IMR-90 (cell line): Measurements from ENCODE around the gene NIPSNAP2. TPM values are rescaled to one million over a fixed set of nuclear protein-coding genes. Genes with fewer than 3 reads are reported as not detected.
A peak's percentile ranks its signal among the peaks of the same experiment; 100 is the strongest.

Source experiments
- ATAC-seq: fragments of 200-7000 bp; cut with Tn5 transposase; 2 replicates; pipeline ENCODE4 v1.9.1; 2020; ENCODE audit warnings: low read depth, mild to moderate bottlenecking, moderate library complexity
- BruUV-seq: library from RNA; stranded (reverse); fragments of 400-500 nt; replicated peaks from 2 replicates; lab custom pipeline; 2021; lab: Mats Ljungman, UMichigan
- CTCF ChIA-PET: fragments of 300-600 bp; formaldehyde crosslinking; extraction: SDS; loops from one replicate; lab custom pipeline; 2021; ENCODE audit warnings: antibody characterized with exemption; lab: Yijun Ruan, JAX
- POLR2A ChIA-PET: fragments of 300-600 bp; sonication (Branson Sonifier 250); formaldehyde crosslinking; loops from one replicate; lab custom pipeline; 2022; ENCODE audit warnings: antibody characterized with exemption; ENCODE audit not compliant: unreplicated experiment; lab: Charles Lee
- DNase-seq: peaks from one replicate; pipeline ENCODE4 v3.0.0; 2013
- H2AFZ ChIP-seq: replicated peaks from 2 replicates; pipeline ENCODE3; 2013; ENCODE audit warnings: low read length, mild to moderate bottlenecking; ENCODE audit not compliant: poor library complexity
- H2AK5ac ChIP-seq: 2 replicates; pipeline ENCODE4 v1.6.1; 2013; ENCODE audit warnings: low read depth, low read length, inconsistent platforms
- H2AK9ac ChIP-seq: replicated peaks from 2 replicates; pipeline ENCODE3; 2013; ENCODE audit warnings: mild to moderate bottlenecking, low read depth, low read length, moderate library complexity; ENCODE audit not compliant: poor library complexity
- H2BK120ac ChIP-seq: 2 replicates; pipeline ENCODE4 v1.6.1; 2013; ENCODE audit warnings: low read depth, low read length, inconsistent platforms
- H2BK15ac ChIP-seq: 3 replicates; pipeline ENCODE4 v1.6.1; 2013; ENCODE audit warnings: low read depth, low read length, inconsistent platforms
- H2BK20ac ChIP-seq: 2 replicates; pipeline ENCODE4 v1.6.1; 2013; ENCODE audit warnings: low read depth, mild to moderate bottlenecking, inconsistent platforms, low read length, moderate library complexity
- H2BK5ac ChIP-seq: 2 replicates; pipeline ENCODE4 v1.6.1; 2013; ENCODE audit warnings: mild to moderate bottlenecking, low read depth, low read length, inconsistent platforms; ENCODE audit not compliant: poor library complexity, severe bottlenecking
- H3K14ac ChIP-seq: replicated peaks from 2 replicates; pipeline ENCODE4 v1.6.1; 2013; ENCODE audit warnings: low read depth, low read length, inconsistent platforms
- H3K18ac ChIP-seq: 2 replicates; pipeline ENCODE4 v1.6.1; 2013; ENCODE audit warnings: low read depth, low read length, control low read depth
- H3K23ac ChIP-seq: 2 replicates; pipeline ENCODE4 v1.6.1; 2013; ENCODE audit warnings: low read depth, low read length, inconsistent platforms
- H3K27ac ChIP-seq: 2 replicates; pipeline ENCODE4 v1.5.1; 2013; ENCODE audit warnings: mild to moderate bottlenecking, control low read depth, low read length; ENCODE audit not compliant: insufficient read depth
- H3K27me3 ChIP-seq: 2 replicates; pipeline ENCODE4 v1.6.1; 2013; ENCODE audit warnings: low read length; ENCODE audit not compliant: control insufficient read depth, insufficient read depth
- H3K36me3 ChIP-seq: 2 replicates; pipeline ENCODE4 v1.6.1; 2013; ENCODE audit warnings: low read length, mixed read lengths; ENCODE audit not compliant: control insufficient read depth, insufficient read depth
- H3K4ac ChIP-seq: 2 replicates; pipeline ENCODE4 v1.6.1; 2013; ENCODE audit warnings: low read depth, low read length, inconsistent platforms
- H3K4me1 ChIP-seq: 2 replicates; pipeline ENCODE4 v1.6.1; 2013; ENCODE audit warnings: low read length, mixed read lengths; ENCODE audit not compliant: control insufficient read depth, insufficient read depth
- H3K4me2 ChIP-seq: 2 replicates; pipeline ENCODE4 v1.6.1; 2013; ENCODE audit warnings: low read depth, mild to moderate bottlenecking, control low read depth, low read length, moderate library complexity
- H3K4me3 ChIP-seq: 2 replicates; pipeline ENCODE4 v1.5.1; 2013; ENCODE audit warnings: low read depth, mild to moderate bottlenecking, control low read depth, low read length, moderate library complexity; ENCODE audit not compliant: insufficient read depth
- H3K56ac ChIP-seq: 2 replicates; pipeline ENCODE4 v1.6.1; 2013; ENCODE audit warnings: low read length, inconsistent platforms; ENCODE audit not compliant: insufficient read depth; ENCODE audit errors: extremely low read depth
- H3K79me1 ChIP-seq, 2 experiments: 2 replicates each; pipeline ENCODE4 v1.6.1; 2013; ENCODE audit warnings: low read length in 2 of 2, inconsistent platforms in 1 of 2, low read depth in 1 of 2
- H3K9ac ChIP-seq: 2 replicates; pipeline ENCODE4 v1.6.1; 2013; ENCODE audit warnings: low read depth, low read length, control low read depth
- H3K9me1 ChIP-seq: 2 replicates; pipeline ENCODE4 v1.6.1; 2013; ENCODE audit warnings: low read length, inconsistent platforms; ENCODE audit not compliant: insufficient read depth
- H3K9me3 ChIP-seq: 2 replicates; pipeline ENCODE4 v1.6.1; 2013; ENCODE audit warnings: low read length; ENCODE audit not compliant: control insufficient read depth, insufficient read depth
- H4K20me1 ChIP-seq: 2 replicates; pipeline ENCODE4 v1.6.1; 2013; ENCODE audit warnings: low read length, inconsistent platforms; ENCODE audit not compliant: insufficient read depth
- H4K5ac ChIP-seq: 2 replicates; pipeline ENCODE4 v1.6.1; 2013; ENCODE audit warnings: mild to moderate bottlenecking, low read depth, low read length, control low read depth
- H4K8ac ChIP-seq, 2 experiments: 2 replicates each; pipeline ENCODE4 v1.6.1; 2013; ENCODE audit warnings: low read depth in 2 of 2, low read length in 2 of 2, control low read depth in 1 of 2, inconsistent platforms in 1 of 2
- H4K91ac ChIP-seq: 2 replicates; pipeline ENCODE4 v1.6.1; 2013; ENCODE audit warnings: low read depth, low read length, inconsistent platforms; ENCODE audit not compliant: insufficient read depth
- BHLHE40 ChIP-seq: fragments of 150-350 bp; IDR thresholded peaks from 2 replicates; pipeline ENCODE4 v1.6.1; 2016; ENCODE audit warnings: mild to moderate bottlenecking, low read depth, low read length
- CEBPB ChIP-seq: IDR thresholded peaks from 2 replicates; pipeline ENCODE4 v1.6.1; 2012; ENCODE audit warnings: low read depth, low read length, improper control_type of control experiment
- CHD1 ChIP-seq: IDR thresholded peaks from 2 replicates; pipeline ENCODE4 v1.6.1; 2012; ENCODE audit warnings: low read depth, low read length, improper control_type of control experiment
- FOS ChIP-seq: fragments of 150-350 bp; IDR thresholded peaks from 2 replicates; pipeline ENCODE4 v1.6.1; 2016; ENCODE audit warnings: low read depth, low read length
- MAFK ChIP-seq: IDR thresholded peaks from 2 replicates; pipeline ENCODE4 v1.6.1; 2012; ENCODE audit warnings: low read depth, low read length, improper control_type of control experiment
- MAZ ChIP-seq: IDR thresholded peaks from 2 replicates; pipeline ENCODE4 v1.6.1; 2012; ENCODE audit warnings: low read depth, mild to moderate bottlenecking, low read length, improper control_type of control experiment, moderate library complexity, borderline replicate concordance
- MXI1 ChIP-seq: IDR thresholded peaks from 2 replicates; pipeline ENCODE4 v1.6.1; 2012; ENCODE audit warnings: low read depth, mild to moderate bottlenecking, low read length, moderate library complexity, borderline replicate concordance
- NFE2L2 ChIP-seq: fragments of 150-350 bp; IDR thresholded peaks from 2 replicates; pipeline ENCODE4 v1.6.1; 2016; ENCODE audit warnings: low read depth, mild to moderate bottlenecking, low read length
- POLR2A ChIP-seq: IDR thresholded peaks from 2 replicates; pipeline ENCODE4 v1.6.1; 2012; ENCODE audit warnings: mild to moderate bottlenecking, low read depth, low read length
- RAD21 ChIP-seq: IDR thresholded peaks from 2 replicates; pipeline ENCODE4 v1.6.1; 2012; ENCODE audit warnings: low read length, improper control_type of control experiment
- RCOR1 ChIP-seq: IDR thresholded peaks from 2 replicates; pipeline ENCODE4 v1.6.1; 2012; ENCODE audit warnings: mild to moderate bottlenecking, low read length, improper control_type of control experiment; ENCODE audit not compliant: insufficient replicate concordance
- RFX5 ChIP-seq: IDR thresholded peaks from 2 replicates; pipeline ENCODE4 v1.8.0; 2012; ENCODE audit warnings: low read depth, mild to moderate bottlenecking, low read length, moderate library complexity
- SMC3 ChIP-seq: fragments of 150-350 bp; IDR thresholded peaks from 2 replicates; pipeline ENCODE4 v1.6.1; 2016; ENCODE audit warnings: low read depth, mild to moderate bottlenecking, antibody characterized with exemption, low read length, moderate library complexity
- WGBS, 2 experiments: methylation state at CpG; one replicate each; pipeline versions ENCODE4 v1.1.5 to v1.1.7; 2013; ENCODE audit warnings: missing lambda C conversion rate in 2 of 2; ENCODE audit not compliant: insufficient read length in 1 of 2; ENCODE audit errors: extremely low coverage in 2 of 2; 5-methylcytosine and 5-hydroxymethylcytosine counted together
- dilution Hi-C: fragments of 300-500 bp; cut with HindIII; formaldehyde crosslinking; loops from one replicate; pipeline ENCODE4 v1.14.3; 2018; ENCODE audit warnings: low sequenced_read_pairs; ENCODE audit not compliant: unreplicated experiment
- in situ Hi-C: fragments of 300-500 bp; cut with MboI; formaldehyde crosslinking; loops from 3 replicates; pipeline ENCODE4 v1.14.3; 2019; ENCODE audit warnings: low sequenced_read_pairs, inconsistent platforms, mixed read lengths
- intact Hi-C: fragments of 100-400 bp; cut with micrococcal nuclease; formaldehyde crosslinking; loops from 2 replicates; pipeline ENCODE4 v1.10.0; 2022
- polyA plus RNA-seq, 3 experiments: library from polyadenylated mRNA; depleted of rRNA; stranded (reverse); fragments of >200 nt; gene quantifications; 2 replicates each; pipeline ENCODE4 v1.2.3, GENCODE V29; 2012; ENCODE audit warnings: low replicate concordance in 1 of 3
- total RNA-seq: library from RNA; depleted of rRNA; stranded (reverse); fragments of >200 nt; gene quantifications from 2 replicates; pipeline ENCODE4 v1.2.3, GENCODE V29; 2012
- TF ChIP-seq, protein P1 (sequence below): conservative IDR thresholded peaks from 2 replicates; pipeline ENCODE4 v1.5.1; 2012; ENCODE audit warnings: mild to moderate bottlenecking, low read depth, low read length, improper control_type of control experiment
- TF ChIP-seq, protein P2 (sequence below): fragments of 150-350 bp; IDR thresholded peaks from 2 replicates; pipeline ENCODE4 v1.6.1; 2017; ENCODE audit warnings: mild to moderate bottlenecking, antibody characterized with exemption, low read length, low read depth

NIPSNAP2 gene
- total and polyA plus RNA-seq, 2 of the 4 experiments (the other 2 are of a cell fraction): 33.7 to 42.8 TPM

DNA sequence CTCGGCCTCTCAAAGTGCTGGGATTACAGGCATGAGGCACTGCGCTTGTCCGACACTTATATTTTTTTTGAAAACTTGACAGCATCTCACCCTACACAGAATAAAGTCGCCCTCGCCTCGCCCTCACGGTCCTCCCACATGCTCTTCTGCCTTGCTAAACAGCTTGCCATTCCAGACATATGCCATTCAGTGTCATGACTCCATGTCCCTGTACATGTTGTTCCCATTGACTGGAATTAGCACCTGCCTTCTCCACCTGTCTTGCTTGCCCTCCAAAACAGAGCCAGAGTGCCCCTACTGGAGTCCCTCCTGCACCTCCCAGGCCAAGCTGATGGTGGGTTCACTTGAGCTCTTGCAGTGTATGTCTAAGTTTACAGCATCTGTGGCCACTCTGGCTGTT, 6.2 kb downstream of the NIPSNAP2 start:
- no peak overlapping the region for H2BK20ac ChIP-seq
- intact Hi-C loops (no loop called here), in situ Hi-C loops (loop anchor here (25.0 kb wide), 2 partner anchors 533 to 683 kb away; no protein-coding TSS in a partner anchor), dilution Hi-C loops (no loop called here)
- peaks cover 24% of the 10 kb centered on the region for H4K20me1 ChIP-seq
- TF ChIP-seq NFE2L2 (no peak), RCOR1 (no peak), MXI1 (no peak), CEBPB (no peak), SMC3 (no peak), POLR2A (no peak), CHD1 (no peak), MAZ (no peak), MAFK (no peak), BHLHE40 (no peak), FOS (no peak), RFX5 (no peak), RAD21 (no peak)
- TF ChIP-seq, protein P1, sequence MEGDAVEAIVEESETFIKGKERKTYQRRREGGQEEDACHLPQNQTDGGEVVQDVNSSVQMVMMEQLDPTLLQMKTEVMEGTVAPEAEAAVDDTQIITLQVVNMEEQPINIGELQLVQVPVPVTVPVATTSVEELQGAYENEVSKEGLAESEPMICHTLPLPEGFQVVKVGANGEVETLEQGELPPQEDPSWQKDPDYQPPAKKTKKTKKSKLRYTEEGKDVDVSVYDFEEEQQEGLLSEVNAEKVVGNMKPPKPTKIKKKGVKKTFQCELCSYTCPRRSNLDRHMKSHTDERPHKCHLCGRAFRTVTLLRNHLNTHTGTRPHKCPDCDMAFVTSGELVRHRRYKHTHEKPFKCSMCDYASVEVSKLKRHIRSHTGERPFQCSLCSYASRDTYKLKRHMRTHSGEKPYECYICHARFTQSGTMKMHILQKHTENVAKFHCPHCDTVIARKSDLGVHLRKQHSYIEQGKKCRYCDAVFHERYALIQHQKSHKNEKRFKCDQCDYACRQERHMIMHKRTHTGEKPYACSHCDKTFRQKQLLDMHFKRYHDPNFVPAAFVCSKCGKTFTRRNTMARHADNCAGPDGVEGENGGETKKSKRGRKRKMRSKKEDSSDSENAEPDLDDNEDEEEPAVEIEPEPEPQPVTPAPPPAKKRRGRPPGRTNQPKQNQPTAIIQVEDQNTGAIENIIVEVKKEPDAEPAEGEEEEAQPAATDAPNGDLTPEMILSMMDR: no peak
- TF ChIP-seq, protein P2, sequence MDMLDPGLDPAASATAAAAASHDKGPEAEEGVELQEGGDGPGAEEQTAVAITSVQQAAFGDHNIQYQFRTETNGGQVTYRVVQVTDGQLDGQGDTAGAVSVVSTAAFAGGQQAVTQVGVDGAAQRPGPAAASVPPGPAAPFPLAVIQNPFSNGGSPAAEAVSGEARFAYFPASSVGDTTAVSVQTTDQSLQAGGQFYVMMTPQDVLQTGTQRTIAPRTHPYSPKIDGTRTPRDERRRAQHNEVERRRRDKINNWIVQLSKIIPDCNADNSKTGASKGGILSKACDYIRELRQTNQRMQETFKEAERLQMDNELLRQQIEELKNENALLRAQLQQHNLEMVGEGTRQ: no peak
- H3K79me1 ChIP-seq: peaks cover 26 to 59% of the 10 kb centered on the region in 2 experiments
- H4K91ac ChIP-seq: no peak overlapping the region
- H3K4me2 ChIP-seq: no peak overlapping the region
- H2AFZ ChIP-seq: peak overlapping the region; percentile 23
- H3K23ac ChIP-seq: no peak overlapping the region; the same call in 1 of the 2 replicates
- H2BK120ac ChIP-seq: no peak overlapping the region
- no peak for ATAC-seq
- no peaks in the 10 kb centered on the region for H3K27me3 ChIP-seq
- DNase-seq: no peak
- H3K56ac ChIP-seq: no peak overlapping the region
- H3K9ac ChIP-seq: no peak overlapping the region
- no peak overlapping the region for H2BK15ac ChIP-seq
- H3K4ac ChIP-seq: no peak overlapping the region
- peaks cover 4% of the 10 kb centered on the region; the same call in 1 of the 2 replicates for H3K4me1 ChIP-seq
- POLR2A ChIA-PET: no interaction called here
- peaks cover 4% of the 10 kb centered on the region; the same call in 1 of the 2 replicates for H3K9me1 ChIP-seq
- BruUV-seq: no TSS peak
- H2AK5ac ChIP-seq: no peak overlapping the region
- H3K14ac ChIP-seq: no peak overlapping the region
- no peak overlapping the region for H3K27ac ChIP-seq
- H3K18ac ChIP-seq: no peak overlapping the region
- H3K4me3 ChIP-seq: no peak overlapping the region
- CTCF ChIA-PET: interaction anchor here (0.7 kb wide), 1 partner anchor 8 kb away, joined by 3 read pairs; no protein-coding TSS in a partner anchor
- WGBS, 2 experiments: 81% methylated on average over 5 of the region's 7 CpGs; no CpG with 5 or more reads in 1 of the 2 experiments
- H3K36me3 ChIP-seq: peaks cover 9% of the 10 kb centered on the region
- no peak overlapping the region for H4K8ac ChIP-seq
- H2AK9ac ChIP-seq: no peak overlapping the region
- no peak overlapping the region for H2BK5ac ChIP-seq
- H4K5ac ChIP-seq: no peak overlapping the region
- no peaks in the 10 kb centered on the region for H3K9me3 ChIP-seq
